Inflammatory macrophage treated with lipopolysaccharide for 4 hours (primary cell): ENCODE measurements around the gene MGAT5.
A peak's percentile ranks its signal among the peaks of the same experiment; 100 is the strongest.

Experiments used
- DNase-seq: peaks from one replicate; pipeline ENCODE4 v3.0.0-alpha.2; 2020

Gene MGAT5

DNA sequence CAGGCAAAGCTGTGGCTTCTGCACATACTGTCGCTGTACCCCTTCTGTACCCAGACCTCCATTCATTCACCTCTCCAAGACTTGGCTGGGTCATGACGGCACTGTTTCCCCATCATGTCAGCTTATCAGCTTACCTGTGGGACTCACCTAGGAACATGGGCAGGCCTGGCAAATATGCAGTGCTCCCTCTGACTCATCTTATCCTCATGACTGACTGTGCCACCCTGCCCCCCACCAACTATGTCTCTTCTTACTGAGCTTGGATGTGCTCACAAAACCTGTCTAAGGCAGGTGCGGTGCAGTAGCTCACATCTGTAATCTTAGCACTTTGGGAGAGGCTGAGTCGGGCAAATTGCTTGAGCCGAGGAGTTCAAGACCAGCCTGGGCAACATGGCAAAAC lies 152.4 kb downstream of the MGAT5 start:
- DNase-seq = no peak

- DNase-seq = no peak
Observed at GRCh38 chr2:134406736-134407135, 152.9 kb downstream of the MGAT5 start.

GRCh38 chr2:134407154-134407890 lies 153.4 kb downstream of the MGAT5 start:
- no peak for DNase-seq

GRCh38 chr2:134408386-134408785 lies 154.5 kb downstream of the MGAT5 start:
- DNase-seq = no peak

GRCh38 chr2:134408791-134409190 lies 154.9 kb downstream of the MGAT5 start:
- no peak for DNase-seq

- no peak for DNase-seq
Observed at GRCh38 chr2:134410006-134410405, 156.1 kb downstream of the MGAT5 start.

DNA sequence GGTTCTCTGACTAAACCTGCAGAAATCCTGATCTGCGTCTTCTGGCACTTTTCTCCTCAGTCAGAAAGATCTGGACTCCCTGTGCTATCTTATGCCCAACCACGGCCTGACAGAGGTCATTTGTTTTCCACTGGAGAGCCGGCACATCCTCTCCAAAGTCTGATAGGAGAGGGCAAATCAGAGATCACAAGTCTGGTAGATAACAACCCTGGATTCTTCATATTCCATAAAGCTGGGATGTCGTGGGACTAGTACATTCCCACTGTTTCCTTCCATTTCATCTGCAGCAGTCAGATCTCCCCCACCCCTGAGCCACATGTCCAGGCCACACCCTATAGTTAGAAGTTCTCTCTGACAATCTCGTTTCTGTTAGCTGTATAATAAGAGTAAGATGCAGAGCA lies 157.0 kb downstream of the MGAT5 start:
- DNase-seq = no peak

GRCh38 chr2:134411279-134411827 lies 157.5 kb downstream of the MGAT5 start:
- DNase-seq = no peak

DNA sequence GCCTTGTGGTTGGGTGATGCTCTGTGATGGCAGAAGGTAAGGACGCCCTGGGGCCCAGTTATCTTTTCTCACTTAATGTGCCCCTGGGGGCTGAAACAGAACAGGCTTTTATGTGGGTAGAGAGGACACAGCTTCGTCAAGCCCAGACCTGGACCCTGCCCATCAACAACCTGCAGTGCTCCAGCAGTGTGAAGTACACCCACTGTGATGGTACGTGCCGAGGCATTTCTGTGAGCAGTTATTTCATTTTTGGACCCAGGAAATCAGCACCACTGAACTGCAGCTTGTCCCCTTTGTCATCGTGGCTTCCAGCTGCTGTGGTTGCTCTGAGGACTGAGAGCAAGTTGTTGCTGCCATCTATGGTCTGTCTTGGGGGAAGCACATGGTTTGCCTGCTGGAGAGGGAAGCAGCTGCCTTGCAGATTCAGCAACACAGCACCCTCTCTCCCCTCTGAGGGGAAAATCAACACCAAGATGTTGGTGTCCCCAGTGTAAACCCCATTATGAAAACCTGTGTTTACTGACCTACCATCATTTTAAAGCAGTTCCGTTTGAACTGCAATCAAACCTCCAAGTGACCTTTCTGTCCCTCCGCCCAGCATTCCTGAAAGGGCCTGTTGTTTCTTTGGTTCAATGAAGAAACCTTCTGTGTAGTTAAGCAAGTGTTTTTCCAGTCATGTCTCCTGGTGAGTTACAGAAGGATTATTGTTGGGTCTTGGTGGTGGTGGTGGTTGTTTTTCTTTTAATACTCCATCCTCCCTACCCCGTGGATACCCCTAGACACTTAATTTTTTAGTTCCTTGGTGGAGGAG lies 158.2 kb downstream of the MGAT5 start:
- DNase-seq = peak; percentile 6

- DNase-seq = no peak
Observed at GRCh38 chr2:134412639-134412999, 158.7 kb downstream of the MGAT5 start.

GRCh38 chr2:134413430-134413829 lies 159.6 kb downstream of the MGAT5 start:
- no peak for DNase-seq

DNA sequence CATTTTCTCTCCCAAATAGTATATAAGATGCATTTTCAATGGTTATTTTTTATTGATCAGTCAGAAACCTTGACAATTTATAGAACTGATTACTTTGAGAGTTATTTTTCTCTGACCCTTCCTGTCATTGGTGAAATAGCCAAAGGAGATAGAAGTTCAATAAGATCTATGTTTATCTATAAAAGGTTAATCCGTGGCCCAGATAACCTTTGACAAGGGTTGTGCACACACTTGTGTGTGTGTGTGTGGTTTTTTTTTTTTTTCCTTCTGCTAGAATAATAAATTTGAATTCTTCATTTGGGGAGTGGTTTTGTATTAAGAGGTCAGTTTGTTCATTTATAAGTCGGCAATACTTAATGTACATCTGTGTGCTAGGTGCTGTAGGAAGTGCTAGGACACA lies 160.0 kb downstream of the MGAT5 start:
- DNase-seq = no peak

- no peak for DNase-seq
Observed at GRCh38 chr2:134416018-134416417, 162.1 kb downstream of the MGAT5 start.

GRCh38 chr2:134416637-134417036 lies 162.8 kb downstream of the MGAT5 start:
- no peak for DNase-seq

- no peak for DNase-seq
Observed at GRCh38 chr2:134417968-134418582, 164.2 kb downstream of the MGAT5 start.

DNA sequence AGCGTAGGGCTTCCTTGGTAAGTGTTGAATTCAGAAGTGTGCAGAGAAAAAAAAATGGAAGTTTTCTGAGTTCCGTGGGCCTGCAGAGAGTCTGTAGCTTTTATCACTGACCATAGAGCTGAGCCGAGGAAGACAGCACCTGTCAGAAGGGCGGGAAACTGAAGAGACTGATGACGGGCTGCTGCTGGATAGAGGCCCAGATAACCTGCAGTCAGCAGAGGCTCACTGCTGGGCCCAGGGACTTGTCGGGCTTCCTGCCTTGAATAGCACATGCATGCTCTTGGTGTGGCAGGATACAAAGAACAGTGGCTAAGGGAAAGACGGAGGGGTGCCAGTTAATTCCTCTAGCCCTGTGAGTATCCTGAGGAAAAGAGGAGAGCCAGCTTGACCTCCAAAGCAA lies 166.4 kb downstream of the MGAT5 start:
- no peak for DNase-seq

GRCh38 chr2:134420920-134421319 lies 167.0 kb downstream of the MGAT5 start:
- no peak for DNase-seq

- DNase-seq = no peak
Observed at GRCh38 chr2:134421556-134422328, 167.9 kb downstream of the MGAT5 start.

DNA sequence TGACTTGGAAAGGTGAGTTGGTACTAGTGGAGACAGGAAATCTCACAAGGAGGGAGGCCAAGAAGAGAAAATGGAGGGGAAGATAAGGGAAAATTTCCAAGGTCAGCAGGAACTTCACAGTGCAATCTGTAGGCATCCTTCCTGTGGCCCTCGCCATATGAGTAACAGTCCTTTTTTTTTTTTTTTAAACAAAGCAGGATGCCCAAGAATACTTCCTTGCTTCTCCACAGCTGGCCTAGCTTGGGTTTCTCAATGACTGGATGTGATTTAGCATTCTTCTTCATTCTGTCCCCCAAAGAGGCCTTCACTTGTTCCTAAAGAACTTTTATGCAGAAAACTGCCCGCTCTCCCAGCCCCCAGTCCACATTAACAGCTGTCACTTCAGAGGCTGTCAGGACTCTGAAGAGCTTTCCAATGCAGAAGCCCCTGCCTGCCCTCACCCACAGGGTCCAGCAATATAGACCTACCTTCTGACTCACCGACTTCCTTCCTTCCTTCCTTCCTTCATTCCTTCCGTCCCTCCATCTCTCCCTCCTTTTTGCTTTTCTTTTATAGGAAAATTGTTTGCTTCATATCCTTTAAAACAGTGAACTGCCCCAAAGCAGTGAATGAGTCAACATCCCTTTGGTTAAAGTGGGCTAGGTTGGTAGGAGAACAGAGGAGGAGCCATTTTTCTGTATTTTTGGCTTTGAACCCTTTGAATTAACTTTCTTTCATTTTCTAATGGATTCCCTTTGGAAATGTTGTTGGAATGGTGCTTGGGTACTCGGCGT lies 172.0 kb downstream of the MGAT5 start:
- no peak for DNase-seq

DNA sequence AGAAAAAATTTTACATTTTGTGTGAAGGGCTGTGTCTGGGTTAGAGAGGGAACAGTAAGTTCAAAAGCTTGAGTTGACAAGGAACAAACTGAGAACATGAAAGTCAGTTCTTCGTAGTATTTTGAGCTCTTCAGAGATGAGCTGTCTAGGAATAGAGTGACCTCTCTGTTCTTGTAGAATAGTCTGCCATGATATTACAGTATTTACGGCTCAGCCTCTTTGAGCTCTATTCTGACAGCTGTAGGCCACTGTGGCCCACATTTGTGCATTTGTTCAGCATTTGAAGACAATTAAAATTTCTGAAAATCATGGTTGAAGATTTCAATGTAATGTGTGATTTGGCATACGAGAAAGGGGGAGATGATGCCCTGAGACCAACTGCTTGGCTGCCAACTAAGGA lies 172.8 kb downstream of the MGAT5 start:
- DNase-seq = no peak

DNA sequence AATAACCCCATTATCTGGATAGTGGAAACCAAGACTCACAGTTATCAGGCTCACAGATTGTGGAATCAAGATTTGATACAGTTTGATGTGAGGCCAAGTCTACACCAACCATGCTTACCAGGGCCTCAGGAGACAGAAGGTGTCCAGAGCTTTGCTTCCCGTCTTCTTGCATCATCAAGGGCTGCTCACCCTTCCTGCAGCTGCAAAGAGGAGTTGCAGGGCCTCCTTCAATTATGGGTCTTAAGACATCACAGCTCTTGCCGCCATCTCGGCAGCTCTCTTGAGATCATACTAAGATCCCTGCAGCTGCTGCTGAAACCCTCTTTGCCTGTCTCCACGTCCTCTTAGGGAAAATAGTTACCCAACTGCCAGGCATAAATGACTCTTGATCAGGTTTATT lies 176.0 kb downstream of the MGAT5 start:
- DNase-seq = no peak

DNA sequence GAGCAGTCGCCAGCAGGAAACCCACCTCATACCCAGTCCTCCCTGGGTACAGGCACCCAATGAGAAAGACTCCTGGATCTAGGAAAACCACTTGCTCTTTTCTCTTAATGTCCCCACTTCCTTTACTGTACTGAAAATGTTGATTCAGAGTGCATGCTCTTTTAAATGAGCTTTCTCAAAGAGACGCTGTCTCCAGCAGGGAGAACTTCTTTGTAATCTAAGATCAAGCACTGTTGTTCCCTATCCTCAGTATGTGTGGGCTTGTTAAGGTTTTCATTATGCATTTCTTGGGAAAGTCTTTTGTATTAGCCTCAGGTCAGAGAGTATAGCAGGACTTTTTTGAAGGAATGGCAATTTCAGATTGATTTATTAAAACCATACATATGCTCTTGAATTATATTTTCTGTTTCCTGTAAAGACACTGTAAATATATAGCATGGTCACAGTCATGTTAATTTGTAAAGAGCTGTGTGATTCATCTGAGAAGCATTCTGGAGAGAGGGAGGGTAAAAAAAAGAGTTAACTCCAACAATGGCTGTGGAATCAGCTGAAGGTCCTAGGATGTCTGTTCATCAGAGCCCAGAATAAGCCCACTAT lies 178.1 kb downstream of the MGAT5 start:
- DNase-seq = no peak
